HG02884 (cell line): ENCODE data around the gene MOXD1.

Experiments used
- ATAC-seq: cut with Tn5 transposase; IDR thresholded peaks from one replicate; pipeline ENCODE4 v1.9.1; 2021; ENCODE audit warnings: mild to moderate bottlenecking, moderate library complexity; ENCODE audit not compliant: unreplicated experiment

Gene MOXD1

DNA sequence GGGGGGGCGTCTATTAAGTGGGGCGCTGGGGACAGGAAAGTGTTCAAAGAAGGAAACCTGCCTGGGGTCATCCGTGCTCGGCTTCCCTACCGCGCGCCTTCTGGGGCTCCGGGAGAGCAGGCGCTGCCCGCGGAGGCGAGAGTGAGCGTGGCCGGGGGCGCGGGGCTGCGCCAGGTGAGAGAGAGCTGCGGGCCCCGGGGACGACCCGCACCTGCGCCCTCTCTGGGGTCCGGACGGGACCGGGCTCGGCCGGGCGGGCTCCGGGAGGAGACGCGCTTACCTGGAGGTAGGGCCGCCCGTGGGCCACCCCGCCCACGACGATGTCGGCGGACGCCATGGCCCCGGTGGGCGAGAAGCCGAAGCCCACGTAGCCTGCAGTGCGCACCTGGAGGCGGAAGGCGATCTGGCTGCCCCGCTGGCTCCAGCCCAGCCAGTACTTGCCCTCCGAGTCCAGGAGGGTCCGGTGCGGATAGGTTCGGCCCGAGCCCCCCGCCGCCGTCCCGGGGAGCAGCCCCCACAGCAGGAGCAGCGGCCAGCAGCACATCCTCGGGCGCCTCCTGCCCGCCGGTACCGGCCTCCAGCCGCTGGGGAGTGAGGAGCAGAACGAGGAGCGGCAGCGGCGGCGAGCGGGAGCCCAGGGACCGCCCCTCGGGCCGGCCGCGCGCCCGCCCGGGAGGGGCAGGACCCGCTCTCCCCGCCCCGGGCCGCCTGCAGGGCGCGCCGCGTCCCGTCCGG lies at the start of gene MOXD1:
Gene MOXD1, minus strand, starts transcription at position 593 of the 735 bp plus-strand sequence. Its CDS starts 49 bp downstream, at position 544.
- ATAC-seq, result peak; percentile 50

DNA sequence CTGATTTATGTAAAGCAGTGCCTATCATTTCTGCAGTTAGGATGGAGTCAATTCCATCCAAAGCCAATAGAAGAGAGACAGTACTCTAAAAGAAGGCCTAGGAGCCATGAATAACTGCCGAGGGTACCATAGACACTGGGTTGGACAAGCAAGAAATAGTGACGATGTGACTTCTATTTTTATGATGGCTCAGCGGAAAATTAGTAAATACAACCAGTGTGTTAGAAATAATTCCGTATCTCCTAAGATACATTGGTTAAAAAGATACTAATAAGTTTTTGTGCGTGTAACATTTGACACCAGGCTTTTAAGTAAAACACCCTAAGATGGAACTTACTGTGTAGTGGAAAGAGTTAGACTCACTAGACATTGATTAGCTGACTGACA lies 45.6 kb upstream of the MOXD1 start:
- no peak for ATAC-seq

DNA sequence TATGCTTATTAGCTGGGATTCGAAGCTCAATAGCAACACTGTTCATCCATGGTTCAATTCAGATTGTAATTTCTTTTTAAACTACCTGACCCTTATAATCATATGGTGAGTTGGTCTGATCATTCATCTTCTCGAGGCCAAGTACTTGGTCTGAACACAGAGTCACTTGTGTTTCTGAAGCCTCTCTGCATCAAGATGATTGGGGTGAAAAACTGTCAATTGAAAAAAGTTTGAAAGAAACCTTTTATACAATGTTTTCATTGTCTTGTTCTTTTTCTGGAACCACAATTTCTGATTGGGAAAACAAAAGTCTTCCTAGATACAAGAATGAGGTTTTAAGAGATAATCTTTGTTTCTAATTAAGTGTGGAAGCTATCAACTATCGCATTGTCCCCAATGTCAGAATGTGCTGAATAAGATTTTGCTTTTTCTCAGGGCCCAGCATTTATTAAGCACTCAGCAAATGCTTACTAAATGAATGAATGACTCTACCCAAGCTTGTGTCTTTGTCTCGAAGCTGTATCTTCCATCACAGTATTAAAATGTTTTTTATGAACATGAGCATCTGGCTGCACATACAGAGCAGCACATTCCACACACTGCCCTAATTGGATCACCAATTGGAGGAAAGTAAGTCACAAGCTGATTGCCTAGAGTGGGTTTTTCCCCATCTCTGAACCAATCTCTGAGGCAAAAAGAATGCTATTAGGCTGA lies 45.0 kb upstream of the MOXD1 start:
- no peak for ATAC-seq

DNA sequence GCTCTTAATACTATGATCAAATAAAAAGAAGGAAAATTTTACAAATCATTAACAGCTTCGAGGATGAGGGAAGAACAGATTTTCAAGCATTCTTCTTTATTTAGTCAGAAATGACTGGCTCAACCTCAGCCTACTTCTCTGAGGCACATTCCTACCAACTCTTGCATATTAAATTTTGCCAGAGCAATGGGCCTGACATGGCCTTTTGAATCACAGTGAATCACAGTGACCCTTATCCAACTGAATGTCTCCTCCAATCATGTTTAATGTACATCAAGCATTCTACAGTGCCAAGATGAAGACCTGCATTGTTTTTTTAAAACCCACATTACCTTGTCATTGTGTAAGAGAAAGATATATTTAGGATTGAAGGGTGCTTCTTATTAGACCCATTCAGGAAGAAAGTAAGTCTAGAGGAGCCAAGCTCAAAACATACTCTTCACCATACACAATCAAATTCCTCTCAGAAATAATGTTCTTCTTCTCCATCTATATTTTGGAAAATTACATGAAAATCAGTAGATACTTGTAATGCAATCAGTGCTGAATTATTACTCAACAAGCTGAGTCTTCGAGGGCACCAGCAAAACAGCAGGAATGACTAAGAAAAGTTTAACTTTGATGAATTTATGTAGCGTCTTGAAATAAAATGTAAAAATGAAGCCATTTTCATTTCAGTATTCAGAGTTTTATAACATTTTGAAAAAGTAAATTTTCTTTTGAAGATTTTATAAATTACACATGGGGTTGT lies 44.1 kb upstream of the MOXD1 start:
- no peak for ATAC-seq

DNA sequence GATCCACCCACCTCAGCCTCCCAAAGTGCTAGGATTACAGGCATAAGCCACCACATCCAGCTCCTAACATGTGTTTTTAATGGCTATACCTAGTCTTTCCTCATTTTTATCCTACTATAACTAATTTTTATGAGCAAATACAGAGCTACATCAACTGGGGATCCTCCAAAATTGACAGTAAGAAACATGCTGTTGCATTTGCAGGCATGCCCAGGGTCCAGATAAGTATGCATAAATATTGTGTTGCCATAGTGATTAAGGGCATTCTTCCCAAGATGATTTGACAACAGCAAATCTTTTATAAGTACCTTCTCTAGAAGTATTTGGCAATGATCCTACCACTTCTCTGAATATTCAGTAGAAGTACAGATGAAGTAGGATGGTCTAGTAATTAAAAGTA lies 41.9 kb upstream of the MOXD1 start:
- no peak for ATAC-seq

- no peak for ATAC-seq
Observed at GRCh38 chr6:132430110-132430509, 28.8 kb upstream of the MOXD1 start.

- no peak for ATAC-seq
Observed at GRCh38 chr6:132425176-132425575, 23.9 kb upstream of the MOXD1 start.

DNA sequence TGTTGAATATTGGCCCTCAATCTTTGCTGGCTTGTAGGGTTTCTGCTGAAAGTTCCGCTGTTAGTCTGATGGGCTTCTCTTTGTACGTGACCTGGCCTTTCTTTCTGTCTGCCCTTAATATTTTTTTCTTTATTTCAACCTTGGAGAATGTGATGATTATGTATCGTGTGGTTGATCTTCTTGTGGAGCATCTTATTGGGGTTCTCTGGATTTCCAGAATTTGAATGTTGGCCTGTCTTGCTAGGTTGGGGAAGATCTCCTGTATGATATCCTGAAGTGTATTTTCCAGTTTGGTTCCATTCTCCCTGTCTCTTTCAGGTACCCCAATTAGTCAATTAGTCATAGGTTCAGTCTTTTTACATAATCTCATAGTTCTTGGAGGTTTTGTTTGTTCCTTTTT lies 22.6 kb upstream of the MOXD1 start:
- no peak for ATAC-seq

DNA sequence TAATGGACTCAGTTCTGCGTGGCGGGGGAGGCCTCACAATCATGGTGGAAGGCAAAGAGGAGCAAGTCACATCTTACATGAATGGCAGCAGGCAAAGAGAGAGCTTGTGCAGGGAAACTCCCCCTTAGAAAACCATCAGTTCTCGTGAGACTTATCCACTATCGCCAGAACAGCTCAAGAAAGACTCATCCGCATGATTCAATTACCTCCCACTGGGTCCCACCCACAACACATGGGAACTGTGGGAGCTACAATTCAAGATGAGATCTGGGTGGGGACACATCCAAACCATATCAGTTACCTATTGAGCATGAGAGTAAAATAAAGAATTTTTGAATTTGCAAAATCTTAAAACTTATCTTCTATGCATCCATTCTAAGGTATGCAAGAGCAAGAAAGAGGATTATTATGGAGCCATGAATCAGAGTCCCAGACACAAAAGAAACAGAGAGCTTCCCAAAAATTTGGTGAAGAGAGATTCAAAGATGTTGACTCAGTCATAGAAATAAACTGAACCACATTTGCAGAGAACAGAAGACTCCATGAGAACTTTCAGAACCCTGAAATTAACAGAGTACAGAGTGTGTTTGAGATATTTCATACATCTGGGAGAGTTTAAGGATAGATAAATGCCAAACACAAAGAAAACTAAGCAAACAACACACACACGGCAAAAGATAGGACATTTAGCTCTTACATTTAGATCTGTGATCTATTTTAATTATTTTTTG lies 17.1 kb upstream of the MOXD1 start:
- no peak for ATAC-seq

DNA sequence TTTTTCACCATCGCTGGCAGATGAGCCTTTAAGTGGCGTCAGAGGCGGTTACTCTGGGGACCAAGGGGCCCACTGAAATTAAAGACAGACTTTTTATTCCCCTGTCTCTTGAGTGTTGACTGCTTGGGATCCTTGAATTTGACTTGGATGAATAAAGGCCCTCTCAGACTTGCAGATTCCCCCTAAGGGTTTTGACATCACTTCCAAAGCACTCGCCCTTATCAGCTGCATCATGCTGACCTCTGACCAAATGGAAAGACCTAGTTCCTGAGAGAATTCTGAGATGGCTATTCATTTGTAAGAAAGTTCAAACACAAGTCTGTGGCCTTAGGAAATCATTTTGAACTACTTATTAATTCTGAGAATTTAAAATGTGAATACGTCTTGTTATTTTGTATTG lies 13.5 kb upstream of the MOXD1 start:
- no peak for ATAC-seq

GRCh38 chr6:132414322-132414721 lies 13.0 kb upstream of the MOXD1 start:
- ATAC-seq, result no peak

DNA sequence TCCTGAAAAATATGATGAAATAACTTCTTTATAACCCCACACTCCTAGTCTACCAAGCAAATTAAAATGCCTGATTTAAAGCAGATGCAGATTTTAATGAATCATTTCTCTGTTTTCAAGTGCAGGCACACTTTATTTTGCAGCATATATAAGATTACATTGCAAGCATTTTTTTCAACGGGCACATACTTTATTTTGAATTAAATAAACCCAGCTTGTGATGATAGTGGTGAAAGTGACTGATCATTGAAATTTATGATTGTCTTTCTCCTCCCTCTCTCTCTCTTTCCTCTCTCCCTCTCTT lies 12.2 kb upstream of the MOXD1 start:
- ATAC-seq, result no peak

DNA sequence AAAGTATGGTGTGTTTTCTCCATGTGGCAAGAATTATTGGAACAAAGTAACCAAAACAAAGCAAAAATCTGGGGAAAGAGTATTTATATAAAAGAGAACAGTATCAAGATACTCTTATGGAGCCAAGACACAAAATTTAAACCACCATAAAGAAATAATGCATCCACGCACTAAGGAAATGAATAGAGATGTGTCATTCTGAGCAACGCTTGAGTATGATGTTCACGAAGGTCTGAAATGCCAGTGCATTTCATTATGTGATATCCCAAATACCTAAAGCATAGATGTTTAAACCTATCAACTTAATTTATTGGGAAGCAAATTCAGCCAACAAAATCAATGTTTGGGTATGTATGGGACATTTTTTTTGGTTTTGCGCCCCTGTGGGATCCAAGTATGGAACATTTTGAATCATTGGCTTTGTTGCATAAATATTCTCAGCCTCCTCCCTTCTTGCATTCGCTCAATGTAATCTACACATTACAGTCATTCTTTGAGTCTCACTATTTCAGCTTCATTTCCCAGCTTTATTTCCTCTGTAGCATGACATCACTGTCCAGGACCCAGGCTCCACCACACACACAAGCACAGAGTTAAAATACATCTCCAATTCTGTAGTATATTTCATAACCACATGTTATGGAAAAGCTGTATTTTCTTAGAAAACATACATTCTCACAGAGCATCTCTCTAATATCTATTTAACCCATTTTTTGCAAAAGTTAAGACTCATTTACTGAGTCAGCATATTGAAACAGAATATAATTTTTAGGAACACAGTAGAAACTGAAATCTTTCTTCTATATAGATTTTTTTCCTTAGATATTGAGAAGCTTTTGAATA lies 11.6 kb upstream of the MOXD1 start:
- no peak for ATAC-seq

DNA sequence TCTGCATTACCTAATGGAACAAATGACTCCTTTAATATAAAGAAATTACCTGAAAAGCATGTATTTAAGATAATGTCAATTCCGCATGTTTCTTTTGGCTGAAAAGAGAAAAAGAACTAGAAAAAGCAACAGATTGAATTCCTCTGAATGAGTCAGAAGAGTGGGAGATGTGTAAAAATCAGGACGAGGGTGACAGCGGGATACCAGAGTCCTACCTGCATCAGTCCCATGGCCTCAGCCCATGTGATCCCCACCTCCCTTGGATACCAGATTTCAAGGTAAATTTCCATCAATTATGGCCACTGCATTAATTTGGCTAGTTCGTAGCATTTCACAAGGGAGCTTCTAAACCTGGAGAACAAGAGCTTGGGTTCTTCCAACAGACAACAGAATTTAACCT lies 10.0 kb upstream of the MOXD1 start:
- ATAC-seq, result no peak

DNA sequence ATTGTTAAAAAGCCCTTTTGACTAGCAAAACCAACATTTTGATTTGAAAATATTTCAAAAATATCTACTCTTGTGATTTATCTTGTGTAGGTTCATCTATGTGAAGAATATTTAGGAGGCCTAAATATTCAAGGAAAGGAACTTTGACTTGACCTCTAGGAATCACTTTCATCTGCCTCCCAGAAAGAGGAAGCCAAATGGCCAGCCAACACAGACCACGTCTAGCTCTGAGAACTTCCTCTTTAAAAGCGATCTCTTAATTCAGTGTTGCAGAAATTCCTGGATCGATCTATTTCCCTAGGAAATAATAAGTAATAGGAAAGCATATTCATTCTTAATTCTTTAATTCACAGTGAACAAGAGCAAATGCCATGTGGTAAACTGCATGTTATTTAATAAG lies 9.6 kb upstream of the MOXD1 start:
- no peak for ATAC-seq

- peak; percentile 49 for ATAC-seq
Observed at GRCh38 chr6:132405143-132405915, 4.1 kb upstream of the MOXD1 start.

- ATAC-seq, result no peak
Observed at GRCh38 chr6:132404736-132405135, 3.5 kb upstream of the MOXD1 start.

DNA sequence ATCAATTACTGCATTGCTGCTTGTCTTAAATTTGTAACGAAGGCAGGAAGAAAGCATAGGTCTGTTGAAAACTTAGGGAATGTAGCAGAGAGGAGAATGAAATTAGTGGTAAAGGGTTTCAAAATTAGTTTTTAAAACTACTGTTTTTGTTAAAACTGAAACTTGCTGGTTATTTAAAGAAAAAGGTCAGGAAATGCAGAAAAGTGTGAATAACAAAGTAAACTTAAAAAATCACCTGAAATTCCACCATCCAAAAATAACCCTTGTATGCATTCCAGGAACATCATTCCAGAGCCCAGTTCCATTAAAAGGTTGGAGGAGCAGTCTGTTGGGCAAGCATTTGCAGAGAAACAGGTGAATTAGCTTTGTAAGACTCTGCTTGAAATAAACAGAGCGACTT lies 3.1 kb upstream of the MOXD1 start:
- no peak for ATAC-seq

GRCh38 chr6:132401618-132402285 lies 477 bp upstream of the MOXD1 start:
- no peak for ATAC-seq
